Pons (tissue), 1 donor: Measurements from ENCODE around the gene CAV1.
A peak's percentile ranks its signal among the peaks of the same experiment; 100 is the strongest.
"Not testable (repeated sequence)": the region's sequence is repeated elsewhere in the genome, so short reads cannot be mapped to it uniquely, and the experiment has no call there.

ENCODE experiments used
- DNase-seq: peaks from one replicate; pipeline ENCODE4 v3.0.0-alpha.2; 2016; ENCODE audit warnings: low spot score

CAV1 gene

GRCh38 chr7:116524609-116525297 lies at the start of gene CAV1:
Gene CAV1 (plus strand): TSS chr7:116525036. CDS start chr7:116525063, 27 bp downstream.
- peak; percentile 29 for DNase-seq

- no peak for DNase-seq
Observed at GRCh38 chr7:116477625-116478024, 47.2 kb upstream of the CAV1 start.

GRCh38 chr7:116478834-116479233 lies 46.0 kb upstream of the CAV1 start:
- no peak for DNase-seq

- no peak for DNase-seq
Observed at GRCh38 chr7:116483271-116483942, 41.4 kb upstream of the CAV1 start.

- not testable (repeated sequence) for DNase-seq
Observed at GRCh38 chr7:116484389-116484788, 40.4 kb upstream of the CAV1 start.

GRCh38 chr7:116487907-116488521 lies 36.8 kb upstream of the CAV1 start:
- DNase-seq: no peak

- no peak for DNase-seq
Observed at GRCh38 chr7:116490351-116490750, 34.5 kb upstream of the CAV1 start.

GRCh38 chr7:116491887-116492653 lies 32.8 kb upstream of the CAV1 start:
- no peak for DNase-seq

GRCh38 chr7:116492654-116493109 lies 32.2 kb upstream of the CAV1 start:
- DNase-seq: no peak

- no peak for DNase-seq
Observed at GRCh38 chr7:116493449-116493848, 31.4 kb upstream of the CAV1 start.

- DNase-seq: no peak
Observed at GRCh38 chr7:116494472-116494871, 30.4 kb upstream of the CAV1 start.

GRCh38 chr7:116495736-116496135 lies 29.1 kb upstream of the CAV1 start:
- DNase-seq: no peak

- DNase-seq: no peak
Observed at GRCh38 chr7:116496653-116497052, 28.2 kb upstream of the CAV1 start.

GRCh38 chr7:116497708-116498107 lies 27.1 kb upstream of the CAV1 start:
- no peak for DNase-seq

GRCh38 chr7:116499168-116500077 lies 25.4 kb upstream of the CAV1 start, which contains the start of gene CAV2:
Gene CAV2 (plus strand): TSS chr7:116499738. CDS start chr7:116499782, 44 bp downstream.
- DNase-seq: no peak

- no peak for DNase-seq
Observed at GRCh38 chr7:116500078-116500853, 24.6 kb upstream of the CAV1 start.

GRCh38 chr7:116501425-116502167 lies 23.2 kb upstream of the CAV1 start:
- no peak for DNase-seq

- no peak for DNase-seq
Observed at GRCh38 chr7:116502201-116503096, 22.4 kb upstream of the CAV1 start.

GRCh38 chr7:116503835-116504234 lies 21.0 kb upstream of the CAV1 start:
- no peak for DNase-seq
